ENCODE data around the gene RHOC. TPM values are rescaled to one million over a fixed set of nuclear protein-coding genes. Genes with fewer than 3 reads are reported as not detected.

Gene RHOC
- total RNA-seq, 2 donors from 2014 or later = 272 to 373 TPM

GRCh38 chr1:112707221-112708001 is 484 bp upstream of the RHOC start:
- DNase-seq (ENCODE audit: low spot score) = peak; percentile 90
- WGBS = 4% methylated on average over 27 of the region's 42 CpGs
- intact Hi-C loops (cut with DNase I) = loop anchor here (2.0 kb wide), 3 partner anchors 89 to 311 kb away; partner anchors contain the start of genes CAPZA1, CTTNBP2NL and ST7L
- H3K4me3 ChIP-seq = peak overlapping the region; percentile 96 to 99
- H3K9me3 ChIP-seq = no peaks in the 10 kb centered on the region
- TF ChIP-seq POLR2A (IDR thresholded peaks at IDR 0.05) = no peak
- TF ChIP-seq CTCF (IDR thresholded peaks at IDR 0.05) = peak; percentile 89 to 95 (median 92)
- peak; percentile 50 for TF ChIP-seq POLR2AphosphoS5 (IDR thresholded peaks at IDR 0.05)
- H3K4me1 ChIP-seq (replicated peaks) = peaks cover 18% of the 10 kb centered on the region
- H3K27ac ChIP-seq = peak overlapping the region; percentile 98
- no peaks in the 10 kb centered on the region for H3K27me3 ChIP-seq (replicated peaks; ENCODE audit: insufficient read depth)
- H3K36me3 ChIP-seq = no peaks in the 10 kb centered on the region

GRCh38 chr1:112704934-112705627 is 1.8 kb downstream of the RHOC start:
- H3K9me3 ChIP-seq = no peaks in the 10 kb centered on the region
- peaks cover 41% of the 10 kb centered on the region for H3K4me1 ChIP-seq (replicated peaks)
- H3K27ac ChIP-seq = peak overlapping the region; percentile 98
- peak overlapping the region; percentile 96 to 99 for H3K4me3 ChIP-seq
- DNase-seq (ENCODE audit: low spot score) = peak; percentile 95
- no peaks in the 10 kb centered on the region for H3K36me3 ChIP-seq
- H3K27me3 ChIP-seq (replicated peaks; ENCODE audit: insufficient read depth) = no peaks in the 10 kb centered on the region
- peak; percentile 82 for TF ChIP-seq POLR2A (IDR thresholded peaks at IDR 0.05)
- peak; percentile 90 for TF ChIP-seq POLR2AphosphoS5 (IDR thresholded peaks at IDR 0.05)
- TF ChIP-seq CTCF (IDR thresholded peaks at IDR 0.05) = no peak
- WGBS = under 1% methylated on average over 13 of the region's 13 CpGs
- intact Hi-C loops (cut with DNase I) = no loop called here

DNA sequence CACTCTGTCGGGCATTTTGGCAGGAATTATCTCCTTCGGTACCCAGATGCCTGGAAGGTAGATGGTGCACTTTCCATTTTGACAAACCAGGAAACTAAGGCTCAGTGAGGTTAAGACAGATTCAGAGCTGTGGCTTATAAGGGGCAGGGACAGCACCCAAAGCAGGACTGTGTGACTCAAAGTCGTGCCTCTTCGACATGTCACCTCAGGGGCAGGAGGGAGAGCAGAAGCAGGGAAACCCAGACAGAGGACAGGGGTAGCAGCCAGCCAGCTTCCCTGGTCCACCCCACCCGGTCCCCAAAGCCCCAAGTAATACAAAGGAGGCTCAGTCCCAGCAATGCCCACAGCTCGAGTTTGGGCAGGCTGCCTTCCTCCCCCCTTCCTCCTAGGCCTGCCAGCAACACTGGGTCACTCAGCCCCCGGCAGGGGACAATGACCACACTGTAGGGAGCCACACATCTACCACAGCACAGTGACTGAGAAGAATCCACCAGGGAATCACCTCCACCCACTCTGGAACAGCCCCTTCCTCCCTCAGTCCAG is 2.5 kb downstream of the RHOC start:
- Histone ChIP-seq H3K4me1 (replicated peaks) (peaks cover 47% of the 10 kb centered on the region), H3K27me3 (replicated peaks; ENCODE audit: insufficient read depth) (no peaks in the 10 kb centered on the region), H3K36me3 (no peaks in the 10 kb centered on the region), H3K9me3 (no peaks in the 10 kb centered on the region), H3K27ac (peak overlapping the region; percentile 98), H3K4me3 (peak overlapping the region; percentile 96 to 99)
- TF ChIP-seq POLR2AphosphoS5 (IDR thresholded peaks at IDR 0.05) (no peak), POLR2A (IDR thresholded peaks at IDR 0.05) (no peak), CTCF (IDR thresholded peaks at IDR 0.05) (no peak)
- intact Hi-C loops (cut with DNase I) = no loop called here
- WGBS = 17% methylated on average over 7 of the region's 7 CpGs
- no peak for DNase-seq (ENCODE audit: low spot score)

- Histone ChIP-seq H3K4me3 (no peak overlapping the region), H3K27ac (peak overlapping the region; percentile 98), H3K4me1 (replicated peaks) (peaks cover 55% of the 10 kb centered on the region), H3K9me3 (no peaks in the 10 kb centered on the region), H3K27me3 (replicated peaks; ENCODE audit: insufficient read depth) (no peaks in the 10 kb centered on the region), H3K36me3 (no peaks in the 10 kb centered on the region)
- intact Hi-C loops (cut with DNase I) = no loop called here
- TF ChIP-seq POLR2A (IDR thresholded peaks at IDR 0.05) (no peak), POLR2AphosphoS5 (IDR thresholded peaks at IDR 0.05) (no peak), CTCF (IDR thresholded peaks at IDR 0.05) (no peak)
- DNase-seq (ENCODE audit: low spot score) = no peak
- 54% methylated on average over 8 of the region's 8 CpGs for WGBS
Measured at GRCh38 chr1:112703706-112704105, 3.2 kb downstream of the RHOC start.

All from prostate gland (tissue), 2 donors.